GM19035 (cell line): ENCODE data around the gene DNAH11.
"Not testable (repeated sequence)": the region's sequence is repeated elsewhere in the genome, so short reads cannot be mapped to it uniquely, and the experiment has no call there.

ENCODE experiments used
- ATAC-seq: cut with Tn5 transposase; IDR thresholded peaks from one replicate; pipeline ENCODE4 v1.9.1; 2021; ENCODE audit not compliant: unreplicated experiment

Gene DNAH11, protein sequence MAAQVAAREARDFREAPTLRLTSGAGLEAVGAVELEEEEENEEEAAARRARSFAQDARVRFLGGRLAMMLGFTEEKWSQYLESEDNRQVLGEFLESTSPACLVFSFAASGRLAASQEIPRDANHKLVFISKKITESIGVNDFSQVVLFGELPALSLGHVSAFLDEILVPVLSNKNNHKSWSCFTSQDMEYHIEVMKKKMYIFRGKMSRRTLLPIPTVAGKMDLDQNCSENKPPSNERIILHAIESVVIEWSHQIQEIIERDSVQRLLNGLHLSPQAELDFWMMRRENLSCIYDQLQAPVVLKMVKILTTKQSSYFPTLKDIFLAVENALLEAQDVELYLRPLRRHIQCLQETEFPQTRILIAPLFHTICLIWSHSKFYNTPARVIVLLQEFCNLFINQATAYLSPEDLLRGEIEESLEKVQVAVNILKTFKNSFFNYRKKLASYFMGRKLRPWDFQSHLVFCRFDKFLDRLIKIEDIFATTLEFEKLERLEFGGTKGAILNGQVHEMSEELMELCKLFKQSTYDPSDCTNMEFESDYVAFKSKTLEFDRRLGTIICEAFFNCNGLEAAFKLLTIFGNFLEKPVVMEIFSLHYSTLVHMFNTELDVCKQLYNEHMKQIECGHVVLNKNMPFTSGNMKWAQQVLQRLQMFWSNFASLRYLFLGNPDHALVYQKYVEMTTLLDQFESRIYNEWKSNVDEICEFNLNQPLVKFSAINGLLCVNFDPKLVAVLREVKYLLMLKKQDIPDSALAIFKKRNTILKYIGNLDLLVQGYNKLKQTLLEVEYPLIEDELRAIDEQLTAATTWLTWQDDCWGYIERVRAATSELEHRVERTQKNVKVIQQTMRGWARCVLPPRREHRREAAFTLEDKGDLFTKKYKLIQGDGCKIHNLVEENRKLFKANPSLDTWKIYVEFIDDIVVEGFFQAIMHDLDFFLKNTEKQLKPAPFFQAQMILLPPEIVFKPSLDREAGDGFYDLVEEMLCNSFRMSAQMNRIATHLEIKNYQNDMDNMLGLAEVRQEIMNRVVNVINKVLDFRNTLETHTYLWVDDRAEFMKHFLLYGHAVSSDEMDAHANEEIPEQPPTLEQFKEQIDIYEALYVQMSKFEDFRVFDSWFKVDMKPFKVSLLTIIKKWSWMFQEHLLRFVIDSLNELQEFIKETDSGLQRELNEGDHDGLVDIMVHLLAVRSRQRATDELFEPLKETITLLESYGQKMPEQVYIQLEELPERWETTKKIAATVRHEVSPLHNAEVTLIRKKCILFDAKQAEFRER (N-terminal part only)

GRCh38 chr7:21542891-21543527 lies at the start of gene DNAH11:
DNAH11 (plus strand) TSS chr7:21543039; CDS start chr7:21543246, 207 bp downstream.
- ATAC-seq, result no peak

- ATAC-seq, result no peak
Measured at GRCh38 chr7:21495731-21496130, 47.1 kb upstream of the DNAH11 start.

DNA sequence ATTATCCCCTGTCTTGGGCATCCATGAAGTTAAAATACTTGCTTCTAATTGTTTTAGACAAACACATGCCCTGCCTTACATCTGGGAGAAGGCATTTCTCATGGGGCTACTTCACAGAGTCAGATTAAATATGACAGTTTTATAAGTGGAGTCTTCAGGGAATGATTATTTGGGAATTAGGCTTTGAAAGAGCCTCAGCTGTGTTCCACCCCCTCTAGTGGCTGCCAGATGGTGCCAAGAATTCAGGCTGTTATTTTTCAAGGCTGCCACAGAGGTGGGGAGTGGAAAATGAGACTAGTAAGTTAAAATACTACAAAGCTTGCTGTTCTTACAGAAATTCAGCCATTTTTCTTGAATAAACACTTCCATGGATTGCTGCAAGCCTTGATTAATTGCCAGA lies 45.8 kb upstream of the DNAH11 start:
- no peak for ATAC-seq

- no peak for ATAC-seq
Measured at GRCh38 chr7:21500117-21500832, 42.6 kb upstream of the DNAH11 start.

DNA sequence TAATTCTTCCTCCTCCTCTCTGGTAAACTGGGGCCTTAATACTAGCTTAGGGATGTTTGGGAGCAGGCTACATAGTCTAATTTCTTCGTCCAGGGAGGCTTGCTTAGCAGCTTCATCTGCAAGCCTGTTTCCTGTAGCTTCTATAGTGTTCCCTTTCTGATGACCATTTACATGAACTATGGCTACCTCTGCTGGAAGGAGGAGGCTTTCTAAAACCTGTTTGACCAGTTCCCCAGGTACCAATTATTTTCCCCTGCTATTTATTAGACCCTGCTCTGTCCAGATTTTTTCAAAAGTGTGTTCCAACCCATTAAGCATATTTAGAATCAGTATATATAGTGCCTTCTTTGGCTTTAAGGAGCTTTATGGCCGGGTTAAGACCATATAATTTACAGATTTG lies 38.8 kb upstream of the DNAH11 start:
- ATAC-seq, result no peak

GRCh38 chr7:21507627-21508343 lies 35.1 kb upstream of the DNAH11 start:
- no peak for ATAC-seq

DNA sequence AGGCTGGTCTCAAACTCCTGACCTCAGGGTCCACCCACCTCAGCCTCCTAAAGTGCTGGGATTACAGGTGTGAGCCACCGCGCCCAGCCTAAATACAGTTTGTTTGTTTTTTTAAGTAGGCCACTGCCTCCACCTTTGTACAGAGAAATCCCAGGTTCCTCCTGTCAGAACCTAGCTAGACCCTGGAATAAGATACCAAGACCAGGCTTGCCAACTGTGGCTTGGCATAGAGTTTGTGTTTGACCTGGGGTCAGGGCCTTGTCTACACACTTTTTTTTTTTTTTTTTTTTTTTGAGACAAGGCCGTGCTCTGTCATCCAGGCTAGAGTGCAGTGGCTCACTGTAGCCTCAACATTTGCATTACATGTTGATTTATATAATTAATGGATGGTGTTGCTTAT lies 34.3 kb upstream of the DNAH11 start:
- ATAC-seq, result no peak

DNA sequence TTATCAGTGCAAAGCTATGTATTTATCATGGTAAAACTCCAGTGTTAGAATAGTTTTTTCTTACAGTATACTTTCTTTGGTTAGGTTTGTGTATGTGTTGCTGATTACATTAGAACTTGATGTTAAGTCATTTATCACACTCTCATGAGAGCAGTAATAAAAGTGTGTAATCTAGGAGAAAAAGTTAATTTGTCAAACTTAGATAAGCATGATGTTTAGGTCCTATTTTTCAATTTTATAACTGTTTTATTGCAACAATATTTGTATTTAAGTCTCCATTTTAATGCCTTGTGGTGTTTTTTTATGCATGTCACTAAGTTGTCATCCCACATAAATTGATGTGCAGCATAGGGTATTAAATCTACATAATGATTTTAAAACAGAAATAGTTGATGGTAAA lies 28.8 kb upstream of the DNAH11 start:
- no peak for ATAC-seq

DNA sequence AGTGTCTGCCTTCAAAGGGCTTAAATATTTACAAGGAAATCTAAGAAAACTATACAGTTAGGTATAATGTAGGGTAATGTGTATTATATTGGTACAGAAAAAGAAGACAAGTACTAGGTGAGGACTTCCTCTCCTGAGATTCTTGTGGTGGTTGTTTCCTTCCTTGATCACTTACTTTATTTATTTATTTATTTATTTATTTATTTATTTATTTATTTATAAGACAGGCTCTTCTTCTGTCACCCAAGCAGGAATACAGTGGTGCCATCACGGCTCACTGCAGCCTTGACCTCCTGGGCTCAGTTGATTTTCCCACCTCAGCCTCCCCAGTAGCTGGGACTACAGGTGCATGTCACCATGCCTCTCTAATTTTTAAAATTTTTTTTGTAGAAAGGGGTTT lies 18.2 kb upstream of the DNAH11 start:
- no peak for ATAC-seq

- ATAC-seq, result no peak
Measured at GRCh38 chr7:21526007-21526406, 16.8 kb upstream of the DNAH11 start.

GRCh38 chr7:21526448-21526847 lies 16.4 kb upstream of the DNAH11 start:
- no peak for ATAC-seq

GRCh38 chr7:21532485-21532884 lies 10.4 kb upstream of the DNAH11 start:
- not testable (repeated sequence) for ATAC-seq

- not testable (repeated sequence) for ATAC-seq
Measured at GRCh38 chr7:21533646-21534045, 9.2 kb upstream of the DNAH11 start.

GRCh38 chr7:21536445-21537118 lies 6.3 kb upstream of the DNAH11 start:
- ATAC-seq, result not testable (repeated sequence)

- no peak for ATAC-seq
Measured at GRCh38 chr7:21538936-21539495, 3.8 kb upstream of the DNAH11 start.

DNA sequence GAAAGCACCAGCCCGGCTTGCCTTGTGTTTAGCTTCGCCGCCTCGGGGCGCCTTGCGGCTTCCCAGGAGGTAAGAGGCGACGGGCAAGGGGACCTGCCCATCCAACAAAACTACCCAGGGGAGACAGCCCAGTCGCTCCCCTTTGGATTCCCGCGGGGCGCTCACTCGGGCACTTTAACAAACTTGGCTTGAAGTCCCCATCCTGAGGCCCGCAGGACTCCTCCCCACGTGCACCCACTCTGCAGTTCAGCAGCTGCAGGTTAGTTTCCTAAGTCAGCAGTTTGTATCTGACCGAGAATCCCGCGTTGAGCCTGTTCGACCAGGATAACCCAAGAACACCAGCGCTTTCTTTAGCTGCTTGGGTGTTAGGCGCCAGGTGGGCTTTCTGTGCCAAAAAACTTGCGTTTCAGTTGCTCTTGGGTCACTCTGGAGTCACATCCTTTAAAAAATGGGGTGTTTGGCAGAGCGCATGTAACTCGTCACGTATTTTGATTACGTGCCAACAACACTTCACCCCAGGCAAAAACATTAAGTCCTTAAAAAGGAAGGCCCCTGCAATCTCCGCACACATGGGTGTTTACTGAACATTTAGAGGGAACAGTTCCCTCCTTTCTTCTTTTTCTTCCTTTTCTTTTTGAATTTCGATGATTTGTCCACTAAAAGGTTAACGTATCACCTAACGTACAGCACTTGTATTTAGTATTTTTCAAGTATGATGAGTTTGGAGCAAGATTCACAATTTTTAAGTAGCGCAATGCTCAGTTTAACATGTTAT lies 876 bp downstream of the DNAH11 start:
- no peak for ATAC-seq

GRCh38 chr7:21544303-21544656 lies 1.4 kb downstream of the DNAH11 start:
- no peak for ATAC-seq

- ATAC-seq, result no peak
Measured at GRCh38 chr7:21544715-21545114, 1.9 kb downstream of the DNAH11 start.
